Activated CD4-positive, alpha-beta T cell treated with anti-CD3 and anti-CD28 coated beads, Interleukin-2, amount 10 ng/mL, durations not matched to agents 24 days and 14 days (primary cell): ENCODE measurements around the gene ITGB3. TPM values are rescaled to one million over a fixed set of nuclear protein-coding genes. Genes with fewer than 3 reads are reported as not detected.

ENCODE experiments used
- DNase-seq: peaks from one replicate; pipeline ENCODE4 v3.0.0; 2022
- H3K27ac Mint-ChIP-seq: one replicate; pipeline ENCODE4 v1.8.0; 2022; ENCODE audit warnings: mild to moderate bottlenecking, mixed read lengths
- H3K27me3 Mint-ChIP-seq: one replicate; pipeline ENCODE4 v1.8.0; 2022; ENCODE audit warnings: mixed read lengths
- H3K36me3 Mint-ChIP-seq: one replicate; pipeline ENCODE4 v1.8.0; 2022; ENCODE audit warnings: low read depth, mild to moderate bottlenecking, mixed read lengths
- H3K4me1 Mint-ChIP-seq: one replicate; pipeline ENCODE4 v1.8.0; 2021; ENCODE audit warnings: mixed read lengths
- H3K4me3 Mint-ChIP-seq: one replicate; pipeline ENCODE4 v1.8.0; 2022; ENCODE audit warnings: mild to moderate bottlenecking, moderate library complexity, mixed read lengths
- H3K9me3 Mint-ChIP-seq: one replicate; pipeline ENCODE4 v1.8.0; 2021; ENCODE audit warnings: mixed read lengths
- intact Hi-C: fragments of 100-400 bp; cut with micrococcal nuclease; formaldehyde crosslinking; loops from one replicate; pipeline ENCODE4 v1.15.1; 2023
- total RNA-seq: library from RNA; stranded (reverse); gene quantifications from 2 replicates; pipeline ENCODE4 v1.2.3, GENCODE V29; 2022

Gene ITGB3
- total RNA-seq, 1 donor from 2014 or later, result not detected

DNA sequence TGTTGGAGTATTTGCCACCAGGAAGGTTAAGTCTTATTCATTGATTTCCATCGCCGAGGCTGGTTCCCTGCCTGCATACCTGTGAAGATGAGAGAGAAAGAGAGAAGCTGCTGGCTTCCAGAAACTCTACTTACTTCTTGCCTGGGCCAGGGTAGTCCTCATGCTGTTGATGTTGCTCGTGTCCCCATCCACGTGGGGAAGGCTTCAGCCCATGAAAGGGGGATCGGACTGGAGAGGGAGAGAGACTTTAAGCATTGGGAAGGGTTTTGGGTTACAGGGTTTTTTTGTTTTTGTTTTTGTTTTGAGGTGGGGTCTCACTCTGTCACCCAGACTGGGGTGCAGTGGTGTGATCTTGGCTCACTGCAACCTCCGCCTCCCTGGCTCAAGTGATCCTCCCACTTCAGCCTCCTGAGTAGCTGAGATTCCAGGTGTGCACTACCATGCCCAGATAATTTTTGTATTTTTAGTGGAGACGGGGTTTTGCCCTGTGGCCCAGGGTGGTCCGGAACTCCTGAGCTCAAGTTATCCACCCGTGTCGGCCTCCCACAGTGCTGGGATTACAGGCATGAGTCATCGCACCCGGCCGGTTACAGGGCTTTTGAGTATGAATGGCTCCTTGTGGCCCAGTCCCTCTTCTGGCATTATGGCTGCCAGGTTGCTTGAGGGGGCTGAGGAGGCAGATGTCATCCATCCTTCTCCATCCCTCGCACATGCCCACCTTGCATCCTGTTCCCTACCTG lies 26.6 kb downstream of the ITGB3 start:
- Mint-ChIP-seq H3K36me3 (no peaks in the 10 kb centered on the region), H3K27me3 (peaks cover 13% of the 10 kb centered on the region), H3K9me3 (no peaks in the 10 kb centered on the region), H3K4me1 (peaks cover 4% of the 10 kb centered on the region), H3K4me3 (no peak overlapping the region), H3K27ac (no peak overlapping the region)
- intact Hi-C loops, result no loop called here
- DNase-seq, result no peak

DNA sequence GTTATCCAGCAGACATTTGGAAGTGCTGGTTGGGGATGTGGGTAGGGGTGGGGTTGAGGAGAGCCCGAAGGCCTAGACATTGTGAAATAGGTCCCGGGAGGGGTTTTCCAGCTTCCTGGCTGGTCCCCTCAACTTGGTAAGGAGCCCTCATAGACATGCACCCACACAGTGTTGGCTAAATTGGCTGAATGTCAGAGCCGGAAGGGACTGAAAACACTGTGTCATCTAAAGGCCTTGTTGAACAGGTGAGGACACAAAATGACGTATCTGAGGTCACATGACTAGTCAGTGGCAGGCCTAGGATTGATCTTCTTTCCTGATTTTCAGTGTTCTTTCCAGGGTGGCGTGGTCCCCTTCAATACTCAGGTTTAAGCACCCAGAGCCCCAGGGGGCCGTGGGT lies 27.6 kb downstream of the ITGB3 start:
- H3K4me1 Mint-ChIP-seq, result peaks cover 6% of the 10 kb centered on the region
- intact Hi-C loops, result no loop called here

DNA sequence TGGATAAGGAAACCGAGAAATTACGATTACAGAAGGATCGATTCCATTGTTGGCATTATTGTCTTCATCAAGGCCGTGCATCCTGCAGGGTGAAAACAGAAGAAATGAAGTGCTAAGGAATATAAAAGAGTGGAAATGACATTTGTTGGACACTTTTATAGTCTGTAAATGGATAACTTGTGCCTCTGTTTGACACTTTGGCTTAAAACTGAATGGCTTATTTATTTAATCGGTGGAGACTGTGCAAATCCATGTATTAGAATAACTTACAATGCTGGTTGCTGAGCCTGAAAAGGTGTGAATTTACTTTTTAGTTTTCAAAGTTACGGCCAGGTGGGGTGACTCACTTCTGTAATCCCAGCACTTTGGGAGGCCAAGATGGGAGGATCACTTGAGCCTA lies 31.4 kb downstream of the ITGB3 start:
- intact Hi-C loops, result no loop called here
- Mint-ChIP-seq H3K27ac (no peak overlapping the region), H3K36me3 (no peaks in the 10 kb centered on the region), H3K27me3 (peaks cover 9% of the 10 kb centered on the region), H3K9me3 (no peaks in the 10 kb centered on the region), H3K4me1 (peaks cover 3% of the 10 kb centered on the region), H3K4me3 (no peak overlapping the region)
- no peak for DNase-seq

More for the DNA sequence above, 27.6 kb downstream of the ITGB3 start:
- no peak overlapping the region for H3K4me3 Mint-ChIP-seq
- H3K36me3 Mint-ChIP-seq, result no peaks in the 10 kb centered on the region
- H3K27ac Mint-ChIP-seq, result no peak overlapping the region
- H3K9me3 Mint-ChIP-seq, result no peaks in the 10 kb centered on the region
- peaks cover 13% of the 10 kb centered on the region for H3K27me3 Mint-ChIP-seq
- no peak for DNase-seq

DNA sequence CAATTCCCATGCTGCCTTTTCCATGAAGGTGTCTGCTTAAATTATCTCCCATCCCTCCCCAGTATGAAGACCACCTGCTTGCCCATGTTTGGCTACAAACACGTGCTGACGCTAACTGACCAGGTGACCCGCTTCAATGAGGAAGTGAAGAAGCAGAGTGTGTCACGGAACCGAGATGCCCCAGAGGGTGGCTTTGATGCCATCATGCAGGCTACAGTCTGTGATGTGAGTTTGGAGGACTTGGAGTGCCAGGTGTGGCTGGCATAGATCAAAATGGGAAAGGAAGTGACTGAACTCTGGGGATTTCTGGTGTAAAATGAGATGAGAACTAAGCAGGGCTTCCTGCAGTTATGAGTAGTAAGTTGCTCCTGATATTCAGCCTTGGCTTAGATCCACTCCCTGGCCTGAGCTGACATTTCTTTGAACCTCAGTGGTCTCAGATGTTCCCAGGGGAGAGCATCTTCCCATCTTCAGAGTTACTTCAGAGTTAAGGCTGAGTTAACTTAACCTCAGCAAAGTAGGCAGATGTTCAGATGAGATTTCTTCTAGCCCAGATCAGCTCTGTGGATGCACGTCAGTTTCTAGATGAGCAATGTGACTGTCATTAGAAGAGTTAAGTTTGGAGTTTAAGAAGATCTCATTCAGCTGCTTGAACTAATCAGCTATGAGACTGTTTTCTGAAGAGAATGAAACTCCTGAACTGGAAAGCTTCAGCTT lies 32.7 kb downstream of the ITGB3 start:
- Mint-ChIP-seq H3K36me3 (no peaks in the 10 kb centered on the region), H3K9me3 (no peaks in the 10 kb centered on the region), H3K27me3 (peaks cover 13% of the 10 kb centered on the region), H3K4me3 (no peak overlapping the region), H3K4me1 (peaks cover 3% of the 10 kb centered on the region), H3K27ac (no peak overlapping the region)
- no peak for DNase-seq
- intact Hi-C loops, result no loop called here

DNA sequence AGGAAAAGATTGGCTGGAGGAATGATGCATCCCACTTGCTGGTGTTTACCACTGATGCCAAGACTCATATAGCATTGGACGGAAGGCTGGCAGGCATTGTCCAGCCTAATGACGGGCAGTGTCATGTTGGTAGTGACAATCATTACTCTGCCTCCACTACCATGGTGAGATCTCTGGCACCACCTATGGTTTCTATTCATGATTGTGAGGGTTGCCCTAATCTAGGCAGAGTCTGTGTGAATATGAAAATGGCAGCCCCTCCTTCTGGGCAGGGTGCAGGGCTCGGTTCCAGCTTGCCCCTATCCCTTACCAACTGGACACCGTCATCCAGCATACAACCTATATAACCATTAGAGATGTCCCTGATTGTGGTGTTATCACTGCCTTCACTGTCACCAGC lies 33.4 kb downstream of the ITGB3 start:
- intact Hi-C loops, result no loop called here
- no peak for DNase-seq
- H3K4me3 Mint-ChIP-seq, result no peak overlapping the region
- no peak overlapping the region for H3K27ac Mint-ChIP-seq
- H3K36me3 Mint-ChIP-seq, result no peaks in the 10 kb centered on the region
- peaks cover 14% of the 10 kb centered on the region for H3K27me3 Mint-ChIP-seq
- H3K4me1 Mint-ChIP-seq, result peaks cover 3% of the 10 kb centered on the region
- no peaks in the 10 kb centered on the region for H3K9me3 Mint-ChIP-seq

DNA sequence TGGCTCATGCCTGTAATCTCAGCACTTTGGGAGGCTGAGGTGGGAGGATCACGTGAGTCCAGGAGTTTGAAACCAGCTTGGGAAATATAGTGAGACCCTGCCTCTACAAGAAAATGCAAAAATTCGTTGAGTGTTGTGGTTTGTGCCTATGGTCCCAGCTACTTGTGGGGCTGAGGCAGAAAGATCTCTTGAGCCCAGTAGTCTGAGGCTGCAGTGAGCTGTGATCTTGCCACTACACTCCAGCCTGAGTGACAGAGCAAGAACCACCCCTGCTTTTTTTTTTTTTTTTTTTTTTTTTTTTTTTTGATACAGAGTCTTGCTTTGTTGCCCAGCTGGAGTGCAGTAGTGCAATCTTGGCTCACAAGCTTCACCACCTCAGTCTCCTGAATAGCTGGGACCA lies 34.0 kb downstream of the ITGB3 start:
- no peak for DNase-seq
- Mint-ChIP-seq H3K9me3 (no peaks in the 10 kb centered on the region), H3K36me3 (no peaks in the 10 kb centered on the region), H3K27ac (no peak overlapping the region), H3K4me1 (peaks cover 3% of the 10 kb centered on the region), H3K27me3 (peaks cover 14% of the 10 kb centered on the region), H3K4me3 (no peak overlapping the region)
- intact Hi-C loops, result no loop called here

DNA sequence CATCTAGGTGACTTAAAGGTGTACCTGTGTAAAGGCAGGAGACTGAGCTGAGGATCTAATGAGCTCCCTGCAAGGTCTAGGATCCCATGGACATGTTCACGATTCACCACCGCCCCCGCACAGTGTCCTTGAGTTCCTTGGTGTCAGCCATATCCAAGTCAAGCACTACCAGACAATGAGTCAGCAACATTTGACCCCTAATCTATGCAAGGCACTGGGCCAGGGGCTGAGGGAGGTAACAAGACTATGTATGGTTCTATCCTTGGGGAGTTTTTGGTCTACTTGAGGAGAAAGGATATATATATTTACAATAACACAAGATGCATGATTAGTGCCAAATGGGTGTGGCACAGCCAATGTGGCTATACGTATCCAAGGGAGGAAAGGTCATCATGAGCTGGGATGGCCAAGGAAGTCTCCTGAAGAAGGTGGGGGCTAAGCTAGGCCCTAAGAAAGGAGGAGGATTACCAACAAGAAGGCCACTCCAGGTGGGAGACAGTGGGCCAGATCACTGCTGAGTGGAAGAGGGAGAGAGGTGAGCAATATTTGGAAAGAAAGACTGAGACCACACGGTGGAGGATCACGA lies 35.0 kb downstream of the ITGB3 start:
- DNase-seq, result no peak
- intact Hi-C loops, result no loop called here
- Mint-ChIP-seq H3K4me1 (peaks cover 3% of the 10 kb centered on the region), H3K27me3 (peaks cover 11% of the 10 kb centered on the region), H3K9me3 (no peaks in the 10 kb centered on the region), H3K27ac (no peak overlapping the region), H3K4me3 (no peak overlapping the region), H3K36me3 (no peaks in the 10 kb centered on the region)

DNA sequence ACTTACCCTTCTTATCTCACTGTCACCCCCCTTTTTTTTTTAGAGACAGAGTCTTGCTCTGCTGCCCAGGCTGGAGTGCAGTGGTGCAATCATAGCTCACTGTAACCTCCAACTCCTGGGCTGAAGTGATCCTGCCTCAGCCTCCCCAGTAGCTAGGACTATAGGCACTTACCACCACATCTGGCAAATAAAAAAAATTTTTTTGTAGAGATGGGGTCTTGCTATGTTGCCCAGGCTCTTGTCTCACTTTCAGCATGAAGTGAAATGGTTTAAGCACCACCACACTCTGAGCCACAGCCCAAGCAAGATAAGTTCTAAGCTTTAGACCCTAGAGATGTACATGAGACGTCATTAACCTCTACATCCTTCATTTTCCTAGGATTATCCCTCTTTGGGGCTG lies 35.7 kb downstream of the ITGB3 start:
- DNase-seq, result no peak
- H3K36me3 Mint-ChIP-seq, result no peaks in the 10 kb centered on the region
- peaks cover 3% of the 10 kb centered on the region for H3K4me1 Mint-ChIP-seq
- intact Hi-C loops, result no loop called here
- H3K27ac Mint-ChIP-seq, result no peak overlapping the region
- H3K4me3 Mint-ChIP-seq, result no peak overlapping the region
- H3K9me3 Mint-ChIP-seq, result no peaks in the 10 kb centered on the region
- H3K27me3 Mint-ChIP-seq, result peaks cover 9% of the 10 kb centered on the region

DNA sequence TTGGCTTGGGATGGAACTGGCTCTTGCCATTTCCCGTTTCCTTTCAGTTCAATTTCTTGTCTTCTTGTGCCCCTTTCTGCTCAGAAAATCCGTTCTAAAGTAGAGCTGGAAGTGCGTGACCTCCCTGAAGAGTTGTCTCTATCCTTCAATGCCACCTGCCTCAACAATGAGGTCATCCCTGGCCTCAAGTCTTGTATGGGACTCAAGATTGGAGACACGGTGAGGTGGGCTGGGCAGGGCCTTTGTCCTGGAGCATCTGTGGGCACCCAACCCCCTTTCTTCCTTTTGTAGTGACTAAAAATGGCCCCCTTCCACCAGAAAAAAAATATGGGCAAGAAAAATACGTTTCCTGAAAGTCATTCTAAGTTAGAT lies 37.2 kb downstream of the ITGB3 start:
- Mint-ChIP-seq H3K36me3 (no peaks in the 10 kb centered on the region), H3K9me3 (no peaks in the 10 kb centered on the region), H3K4me3 (no peak overlapping the region), H3K27ac (no peak overlapping the region), H3K4me1 (peaks cover 3% of the 10 kb centered on the region), H3K27me3 (peaks cover 7% of the 10 kb centered on the region)
- DNase-seq, result no peak
- intact Hi-C loops, result no loop called here

DNA sequence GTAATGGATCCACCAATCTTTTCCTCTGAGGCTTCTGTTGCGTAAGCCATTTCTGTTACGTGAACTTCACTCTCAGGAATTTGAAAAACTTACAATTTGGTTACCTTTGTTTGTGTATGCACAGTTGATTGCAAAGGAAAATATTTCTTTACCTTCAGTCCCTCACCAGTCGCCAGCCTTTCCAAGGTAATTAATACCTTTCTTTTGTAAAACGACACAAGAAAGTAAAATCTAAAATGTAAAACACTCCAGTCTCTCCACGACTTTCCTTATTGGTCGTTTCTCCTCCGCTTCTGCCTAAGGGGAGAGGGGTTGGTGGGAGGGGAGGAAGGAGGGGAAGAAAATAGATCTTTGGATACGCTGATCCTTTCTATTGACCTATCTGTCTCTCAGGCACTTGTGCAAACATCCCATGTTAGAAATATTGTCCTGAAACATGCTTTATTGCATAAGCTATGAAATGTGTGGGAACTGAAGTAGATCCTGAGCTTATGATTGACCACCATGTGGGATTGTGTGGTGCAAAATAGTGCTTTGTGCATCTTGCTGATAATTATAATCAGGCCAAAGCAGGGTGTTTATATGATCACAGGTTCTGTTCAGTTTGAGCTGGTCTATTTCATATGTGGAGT lies 37.7 kb downstream of the ITGB3 start:
- Mint-ChIP-seq H3K27me3 (peaks cover 7% of the 10 kb centered on the region), H3K36me3 (no peaks in the 10 kb centered on the region), H3K9me3 (no peaks in the 10 kb centered on the region), H3K4me3 (no peak overlapping the region), H3K4me1 (no peaks in the 10 kb centered on the region), H3K27ac (no peak overlapping the region)
- intact Hi-C loops, result no loop called here
- DNase-seq, result no peak

DNA sequence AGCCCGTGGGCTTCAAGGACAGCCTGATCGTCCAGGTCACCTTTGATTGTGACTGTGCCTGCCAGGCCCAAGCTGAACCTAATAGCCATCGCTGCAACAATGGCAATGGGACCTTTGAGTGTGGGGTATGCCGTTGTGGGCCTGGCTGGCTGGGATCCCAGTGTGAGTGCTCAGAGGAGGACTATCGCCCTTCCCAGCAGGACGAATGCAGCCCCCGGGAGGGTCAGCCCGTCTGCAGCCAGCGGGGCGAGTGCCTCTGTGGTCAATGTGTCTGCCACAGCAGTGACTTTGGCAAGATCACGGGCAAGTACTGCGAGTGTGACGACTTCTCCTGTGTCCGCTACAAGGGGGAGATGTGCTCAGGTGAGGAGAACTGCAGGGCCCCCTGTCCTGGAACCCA lies 38.6 kb downstream of the ITGB3 start:
- Mint-ChIP-seq H3K36me3 (no peaks in the 10 kb centered on the region), H3K4me1 (no peaks in the 10 kb centered on the region)

DNA sequence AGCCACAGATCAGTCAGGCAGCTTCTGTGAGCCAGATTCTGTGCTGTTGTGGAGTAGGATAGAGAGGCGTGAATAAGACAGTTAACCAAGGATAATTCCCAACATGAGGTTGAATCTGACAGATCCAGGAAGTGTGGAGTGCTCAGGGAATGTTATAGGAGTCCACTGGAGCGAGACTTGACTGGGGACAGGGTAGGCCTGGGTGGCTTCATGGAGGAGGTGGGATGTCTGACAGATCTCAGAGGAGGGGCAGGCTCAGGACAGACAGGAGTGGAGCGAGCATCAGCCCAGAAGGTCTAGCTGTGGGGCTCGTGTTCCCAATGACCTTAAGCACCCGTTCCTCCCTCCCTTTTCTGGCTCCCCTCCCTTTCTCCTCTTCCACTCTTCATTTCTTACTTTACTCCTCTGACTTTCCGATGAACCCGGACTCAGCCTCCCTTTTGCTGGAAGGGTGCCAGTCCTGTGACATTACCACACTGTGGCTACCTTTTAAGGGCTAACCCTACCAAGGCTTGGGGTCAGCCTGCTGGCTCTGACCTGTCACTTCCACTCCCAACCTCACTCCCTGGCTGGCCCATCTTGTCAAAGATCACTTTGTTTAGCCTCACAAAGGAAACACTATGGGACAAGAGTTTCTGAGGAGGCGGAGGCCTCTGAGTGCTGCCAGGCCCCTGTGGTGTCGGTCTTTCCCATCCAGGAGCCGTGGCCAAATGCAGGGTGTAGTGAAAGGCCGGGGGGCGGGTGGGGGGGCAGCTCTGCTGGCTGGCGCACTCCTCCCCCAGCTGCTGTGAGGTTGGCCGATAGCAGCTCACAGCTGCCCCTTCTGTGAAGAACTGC lies 41.6 kb downstream of the ITGB3 start:
- Mint-ChIP-seq H3K4me1 (no peaks in the 10 kb centered on the region), H3K9me3 (no peaks in the 10 kb centered on the region), H3K27me3 (peaks cover 7% of the 10 kb centered on the region), H3K36me3 (no peaks in the 10 kb centered on the region), H3K4me3 (no peak overlapping the region), H3K27ac (no peak overlapping the region)
- intact Hi-C loops, result no loop called here
- no peak for DNase-seq

More for the DNA sequence above, 38.6 kb downstream of the ITGB3 start:
- Mint-ChIP-seq H3K9me3 (no peaks in the 10 kb centered on the region), H3K27ac (no peak overlapping the region), H3K4me3 (no peak overlapping the region), H3K27me3 (peaks cover 7% of the 10 kb centered on the region)
- no peak for DNase-seq
- intact Hi-C loops, result no loop called here

DNA sequence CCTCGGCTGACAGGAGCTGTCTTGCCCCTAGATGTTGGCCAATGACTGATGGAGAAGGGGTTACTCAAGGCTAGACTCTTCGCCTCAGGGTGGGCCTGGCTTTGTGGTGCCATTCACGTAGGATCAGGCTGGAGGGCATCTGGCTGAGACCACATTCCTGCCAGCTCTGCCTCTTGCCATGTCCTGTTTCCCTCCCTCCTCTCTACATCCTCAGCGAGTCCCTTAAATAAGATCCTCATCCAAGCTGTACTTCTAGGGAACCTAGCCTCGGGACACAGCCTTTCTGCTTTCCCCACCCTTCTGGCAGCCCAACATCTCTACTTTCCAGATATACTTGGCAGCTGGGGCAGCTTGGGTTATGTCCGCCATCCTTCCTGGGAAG lies 42.2 kb downstream of the ITGB3 start:
- Mint-ChIP-seq H3K27me3 (peaks cover 6% of the 10 kb centered on the region), H3K4me3 (no peak overlapping the region), H3K9me3 (no peaks in the 10 kb centered on the region), H3K4me1 (no peaks in the 10 kb centered on the region), H3K36me3 (no peaks in the 10 kb centered on the region), H3K27ac (no peak overlapping the region)
- DNase-seq, result no peak
- intact Hi-C loops, result no loop called here
